Neural progenitor cell (in vitro differentiated cells): ENCODE measurements around the gene SACS. TPM values are rescaled to one million over a fixed set of nuclear protein-coding genes. Genes with fewer than 3 reads are reported as not detected.

ENCODE experiments used
- DNase-seq: peaks from one replicate; pipeline ENCODE4 v3.0.0-alpha.2; 2016; ENCODE audit warnings: low spot score
- H2AFZ ChIP-seq: fragments of 200-600 bp; sonication (generic); replicated peaks from 2 replicates; pipeline ENCODE4 v1.6.1; 2016; ENCODE audit warnings: antibody characterized with exemption
- H3F3A ChIP-seq: fragments of 200-600 bp; sonication (generic); 2 replicates; pipeline ENCODE4 v1.6.1; 2016; ENCODE audit warnings: antibody characterized with exemption, low read depth
- H3K27ac ChIP-seq: fragments of 200-600 bp; sonication (generic); 2 replicates; pipeline ENCODE4 v1.5.1; 2016; ENCODE audit warnings: mild to moderate bottlenecking
- H3K27me3 ChIP-seq: fragments of 200-600 bp; sonication (generic); 2 replicates; pipeline ENCODE4 v1.6.1; 2016; ENCODE audit warnings: mild to moderate bottlenecking, moderate library complexity
- H3K36me3 ChIP-seq: fragments of 200-600 bp; sonication (generic); 2 replicates; pipeline ENCODE4 v1.5.1; 2016
- H3K4me1 ChIP-seq: fragments of 200-600 bp; sonication (generic); 2 replicates; pipeline ENCODE4 v1.6.1; 2016; ENCODE audit warnings: mixed run types
- H3K4me2 ChIP-seq: fragments of 200-600 bp; sonication (generic); 2 replicates; pipeline ENCODE4 v1.6.1; 2016
- H3K4me3 ChIP-seq: fragments of 200-600 bp; sonication (generic); 2 replicates; pipeline ENCODE4 v1.5.1; 2016
- H3K79me2 ChIP-seq: fragments of 200-600 bp; sonication (generic); 2 replicates; pipeline ENCODE4 v1.6.1; 2016; ENCODE audit warnings: low read depth
- H3K9ac ChIP-seq: fragments of 200-600 bp; sonication (generic); 2 replicates; pipeline ENCODE4 v1.6.1; 2016
- H3K9me3 ChIP-seq: fragments of 200-600 bp; sonication (generic); 2 replicates; pipeline ENCODE4 v1.5.1; 2016; ENCODE audit warnings: low read depth
- H4K20me1 ChIP-seq: fragments of 200-600 bp; sonication (generic); 2 replicates; pipeline ENCODE4 v1.6.1; 2016; ENCODE audit warnings: low read depth
- H3K27ac Mint-ChIP-seq: 3 replicates; pipeline ENCODE4 v1.8.0; 2021; ENCODE audit warnings: mixed read lengths
- H3K27me3 Mint-ChIP-seq: 2 replicates; pipeline ENCODE4 v1.8.0; 2022; ENCODE audit warnings: low read depth, mild to moderate bottlenecking, inconsistent platforms, moderate library complexity, mixed read lengths; ENCODE audit not compliant: insufficient read depth
- H3K36me3 Mint-ChIP-seq: 3 replicates; pipeline ENCODE4 v1.8.0; 2021; ENCODE audit warnings: mixed read lengths
- H3K4me1 Mint-ChIP-seq: 3 replicates; pipeline ENCODE4 v1.8.0; 2021; ENCODE audit warnings: mixed read lengths
- H3K4me3 Mint-ChIP-seq: 3 replicates; pipeline ENCODE4 v1.8.0; 2021; ENCODE audit warnings: mild to moderate bottlenecking, moderate library complexity, mixed read lengths
- H3K9me3 Mint-ChIP-seq: 3 replicates; pipeline ENCODE4 v1.8.0; 2020; ENCODE audit warnings: mixed read lengths
- CTCF ChIP-seq: fragments of 200-600 bp; sonication (generic); IDR thresholded peaks from 2 replicates; pipeline ENCODE4 v1.5.1; 2017; ENCODE audit warnings: antibody characterized with exemption, mild to moderate bottlenecking
- EZH2 ChIP-seq: fragments of 200-600 bp; sonication (generic); IDR thresholded peaks from 2 replicates; pipeline ENCODE4 v1.6.1; 2017; ENCODE audit warnings: antibody characterized with exemption, mild to moderate bottlenecking, moderate library complexity
- EZH2phosphoT487 ChIP-seq: fragments of 200-600 bp; sonication (generic); IDR thresholded peaks from 2 replicates; pipeline ENCODE4 v1.6.1; 2017; ENCODE audit warnings: antibody characterized with exemption
- total RNA-seq: library from RNA; depleted of rRNA; stranded (reverse); fragments of >200 nt; gene quantifications from 2 replicates; pipeline ENCODE4 v1.2.3, GENCODE V29; 2015; ENCODE audit warnings: low replicate concordance

The SACS gene
- total RNA-seq, 1 donor from 2014 or later, result 77.7 TPM

- Histone ChIP-seq H3K27ac (peak overlapping the region; percentile 46), H3K9me3 (no peaks in the 10 kb centered on the region), H2AFZ (peak overlapping the region; percentile 95), H3F3A (peaks cover 27% of the 10 kb centered on the region), H3K79me2 (no peaks in the 10 kb centered on the region), H3K36me3 (no peaks in the 10 kb centered on the region), H3K9ac (no peak overlapping the region), H3K4me1 (peaks cover 21% of the 10 kb centered on the region), H4K20me1 (no peaks in the 10 kb centered on the region), H3K27me3 (no peaks in the 10 kb centered on the region), H3K4me3 (no peak overlapping the region), H3K4me2 (peak overlapping the region; percentile 56)
- Mint-ChIP-seq H3K27me3 (no peaks in the 10 kb centered on the region), H3K27ac (peak overlapping the region; percentile 30), H3K4me1 (peaks cover 26% of the 10 kb centered on the region), H3K36me3 (no peaks in the 10 kb centered on the region), H3K9me3 (peaks cover 3% of the 10 kb centered on the region), H3K4me3 (no peak overlapping the region)
- TF ChIP-seq EZH2phosphoT487 (no peak), EZH2 (no peak), CTCF (no peak)
- peak; percentile 21 for DNase-seq
Observed at GRCh38 chr13:23449398-23450162, 16.1 kb upstream of the SACS start.

- Histone ChIP-seq H3K4me3 (no peak overlapping the region), H3K27me3 (no peaks in the 10 kb centered on the region), H4K20me1 (no peaks in the 10 kb centered on the region), H3K36me3 (no peaks in the 10 kb centered on the region), H3K4me2 (no peak overlapping the region), H3K9me3 (no peaks in the 10 kb centered on the region), H3F3A (peaks cover 27% of the 10 kb centered on the region), H2AFZ (peak overlapping the region; percentile 53), H3K79me2 (no peaks in the 10 kb centered on the region), H3K4me1 (peaks cover 21% of the 10 kb centered on the region), H3K27ac (no peak overlapping the region), H3K9ac (no peak overlapping the region)
- Mint-ChIP-seq H3K36me3 (no peaks in the 10 kb centered on the region), H3K4me1 (peaks cover 26% of the 10 kb centered on the region), H3K4me3 (no peak overlapping the region), H3K27ac (no peak overlapping the region), H3K9me3 (peaks cover 3% of the 10 kb centered on the region), H3K27me3 (no peaks in the 10 kb centered on the region)
- TF ChIP-seq EZH2 (no peak), EZH2phosphoT487 (no peak), CTCF (no peak)
- DNase-seq, result no peak
Observed at GRCh38 chr13:23447927-23448326, 14.4 kb upstream of the SACS start.

GRCh38 chr13:23445794-23446193 lies 12.3 kb upstream of the SACS start:
- Histone ChIP-seq H3K36me3 (no peaks in the 10 kb centered on the region), H3K4me1 (peaks cover 16% of the 10 kb centered on the region), H3K9ac (no peak overlapping the region), H3K79me2 (no peaks in the 10 kb centered on the region), H3K4me2 (no peak overlapping the region), H3K4me3 (no peak overlapping the region), H3K9me3 (no peaks in the 10 kb centered on the region), H3F3A (peaks cover 27% of the 10 kb centered on the region), H4K20me1 (no peaks in the 10 kb centered on the region), H3K27ac (no peak overlapping the region), H3K27me3 (no peaks in the 10 kb centered on the region), H2AFZ (no peak overlapping the region)
- Mint-ChIP-seq H3K4me3 (no peak overlapping the region), H3K9me3 (peaks cover 3% of the 10 kb centered on the region), H3K27me3 (peaks cover 5% of the 10 kb centered on the region), H3K36me3 (no peaks in the 10 kb centered on the region), H3K27ac (no peak overlapping the region), H3K4me1 (peaks cover 19% of the 10 kb centered on the region)
- TF ChIP-seq EZH2, result no peak
- no peak for TF ChIP-seq CTCF
- no peak for TF ChIP-seq EZH2phosphoT487
- no peak for DNase-seq
